HUES6 (cell line): Measurements from ENCODE around the gene GOT2.
"Not testable (repeated sequence)": the region's sequence is repeated elsewhere in the genome, so short reads cannot be mapped to it uniquely, and the experiment has no call there.

ENCODE experiments used
- H3K27ac ChIP-seq: 2 replicates; pipeline ENCODE4 v1.7.0; 2013; ENCODE audit warnings: low read depth, mild to moderate bottlenecking, low read length, inconsistent platforms
- H3K27me3 ChIP-seq: 2 replicates; pipeline ENCODE4 v1.6.1; 2013; ENCODE audit warnings: low read length; ENCODE audit not compliant: control insufficient read depth, insufficient read depth
- H3K36me3 ChIP-seq: 2 replicates; pipeline ENCODE4 v1.6.1; 2013; ENCODE audit warnings: low read length; ENCODE audit not compliant: control insufficient read depth, insufficient read depth
- H3K4me1 ChIP-seq: 2 replicates; pipeline ENCODE4 v1.6.1; 2013; ENCODE audit warnings: low read length; ENCODE audit not compliant: control insufficient read depth, insufficient read depth
- H3K4me3 ChIP-seq: 2 replicates; pipeline ENCODE4 v1.5.1; 2013; ENCODE audit warnings: low read depth, low read length
- H3K9ac ChIP-seq: one replicate; pipeline ENCODE4 v1.6.1; 2013; ENCODE audit warnings: mild to moderate bottlenecking, low read length
- H3K9me3 ChIP-seq: 2 replicates; pipeline ENCODE4 v1.6.1; 2013; ENCODE audit warnings: low read depth, low read length; ENCODE audit not compliant: control insufficient read depth, insufficient read depth

GOT2 gene

DNA sequence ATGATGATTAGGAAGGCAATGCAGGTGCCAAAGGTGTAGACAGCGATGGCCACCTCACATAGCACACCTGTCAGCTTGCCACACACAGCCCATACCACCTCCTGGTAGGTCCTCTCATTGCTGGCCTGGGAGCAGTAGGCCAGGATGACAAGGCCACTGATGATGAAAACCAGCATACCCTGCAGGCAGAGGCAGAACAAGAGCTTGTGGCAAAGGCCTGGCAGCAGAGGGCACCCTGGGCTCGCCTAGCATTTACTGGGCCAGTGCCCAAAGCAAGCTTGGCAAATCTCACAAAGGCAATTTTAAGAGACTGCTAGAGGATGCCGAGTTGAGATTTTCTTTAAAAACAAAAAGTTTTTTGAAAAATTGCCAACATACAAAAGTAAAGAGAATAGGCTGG lies 55.4 kb downstream of the GOT2 start:
- H3K27me3 ChIP-seq, result no peaks in the 10 kb centered on the region
- no peak overlapping the region for H3K4me3 ChIP-seq
- no peaks in the 10 kb centered on the region for H3K4me1 ChIP-seq
- no peak overlapping the region for H3K9ac ChIP-seq
- peaks cover 52% of the 10 kb centered on the region for H3K36me3 ChIP-seq
- no peak overlapping the region for H3K27ac ChIP-seq
- H3K9me3 ChIP-seq, result no peaks in the 10 kb centered on the region

DNA sequence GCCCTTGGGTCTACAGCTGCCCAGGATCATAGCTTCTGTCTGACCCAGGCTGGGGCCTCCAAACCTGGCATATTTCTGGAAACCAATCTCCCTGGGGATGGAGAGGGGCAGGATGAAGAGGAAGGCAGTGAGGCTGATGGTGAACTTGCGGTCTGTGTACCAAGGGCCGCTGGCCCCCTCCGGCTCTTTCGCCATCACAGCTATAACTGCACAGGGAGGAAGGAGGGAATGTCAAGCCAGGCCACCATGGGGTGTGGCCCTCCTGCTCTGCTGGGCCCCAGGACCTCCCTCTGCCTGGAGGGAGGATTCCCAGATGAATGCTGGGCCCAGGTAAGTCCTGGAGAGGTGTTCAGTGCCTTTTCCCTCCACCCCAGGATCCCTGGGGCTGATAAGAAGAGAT lies 55.8 kb downstream of the GOT2 start:
- Histone ChIP-seq H3K27me3 (no peaks in the 10 kb centered on the region), H3K4me1 (no peaks in the 10 kb centered on the region), H3K9ac (no peak overlapping the region), H3K36me3 (peaks cover 52% of the 10 kb centered on the region), H3K9me3 (no peaks in the 10 kb centered on the region), H3K27ac (no peak overlapping the region), H3K4me3 (no peak overlapping the region)

- Histone ChIP-seq H3K4me1 (no peaks in the 10 kb centered on the region), H3K36me3 (peaks cover 43% of the 10 kb centered on the region), H3K9me3 (no peaks in the 10 kb centered on the region), H3K4me3 (no peak overlapping the region), H3K27ac (no peak overlapping the region), H3K27me3 (no peaks in the 10 kb centered on the region), H3K9ac (no peak overlapping the region)
Observed at GRCh38 chr16:58670946-58671583, 63.1 kb downstream of the GOT2 start.

GRCh38 chr16:58670177-58670576 lies 63.9 kb downstream of the GOT2 start:
- H3K36me3 ChIP-seq, result peaks cover 34% of the 10 kb centered on the region
- H3K27me3 ChIP-seq, result no peaks in the 10 kb centered on the region
- H3K4me3 ChIP-seq, result no peak overlapping the region

DNA sequence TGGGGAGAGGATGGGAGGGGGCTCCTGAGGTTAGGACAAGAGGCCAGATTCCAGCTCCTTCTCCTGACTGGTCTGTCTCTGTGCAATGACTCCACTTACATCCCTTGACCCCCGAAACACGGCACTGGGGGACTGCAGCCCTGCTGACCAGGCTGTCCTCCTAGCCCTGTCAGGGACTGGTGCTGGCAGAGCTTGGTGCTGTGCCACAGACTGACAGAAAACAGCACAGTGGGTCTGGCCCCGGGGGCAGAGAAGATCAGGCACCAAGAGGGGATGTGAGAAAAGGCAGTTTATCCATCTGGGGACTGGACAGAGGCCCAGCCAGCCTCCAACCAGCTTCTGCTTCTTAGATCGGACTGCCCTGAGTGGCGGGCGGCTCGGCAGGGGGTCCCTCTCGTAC lies 68.9 kb downstream of the GOT2 start:
- Histone ChIP-seq H3K9me3 (no peaks in the 10 kb centered on the region), H3K4me3 (no peak overlapping the region), H3K9ac (no peak overlapping the region), H3K4me1 (no peaks in the 10 kb centered on the region), H3K27ac (no peak overlapping the region), H3K27me3 (no peaks in the 10 kb centered on the region), H3K36me3 (peaks cover 17% of the 10 kb centered on the region)

More at GRCh38 chr16:58670177-58670576, 63.9 kb downstream of the GOT2 start:
- no peaks in the 10 kb centered on the region for H3K9me3 ChIP-seq
- H3K27ac ChIP-seq, result no peak overlapping the region
- no peaks in the 10 kb centered on the region for H3K4me1 ChIP-seq
- H3K9ac ChIP-seq, result no peak overlapping the region

- Histone ChIP-seq H3K4me3 (no peak overlapping the region), H3K27ac (no peak overlapping the region), H3K36me3 (no peaks in the 10 kb centered on the region), H3K27me3 (no peaks in the 10 kb centered on the region), H3K9ac (no peak overlapping the region), H3K9me3 (no peaks in the 10 kb centered on the region), H3K4me1 (no peaks in the 10 kb centered on the region)
Observed at GRCh38 chr16:58661199-58661830, 72.8 kb downstream of the GOT2 start.

DNA sequence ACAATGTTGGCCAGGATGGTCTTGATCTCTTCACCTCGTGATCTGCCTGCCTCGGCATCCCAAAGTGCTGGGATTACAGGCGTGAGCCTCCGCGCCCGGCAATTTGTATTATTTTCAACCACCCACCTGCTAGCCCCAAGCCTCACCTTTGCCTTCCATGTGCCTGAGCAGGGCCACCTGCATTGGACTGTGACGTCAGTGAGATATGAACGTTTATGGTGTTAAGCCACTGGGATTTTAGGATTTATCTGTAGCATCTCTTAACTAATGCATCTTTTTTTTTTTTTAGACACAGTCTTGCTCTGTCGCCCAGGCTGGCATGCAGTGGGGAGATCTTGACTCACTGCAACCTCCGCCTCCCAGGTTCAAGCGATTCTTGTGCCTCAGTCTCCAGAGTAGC lies 74.2 kb downstream of the GOT2 start:
- not testable (repeated sequence) for H3K27ac ChIP-seq, H3K9ac ChIP-seq, H3K4me3 ChIP-seq, H3K4me1 ChIP-seq, H3K9me3 ChIP-seq, H3K36me3 ChIP-seq, H3K27me3 ChIP-seq

- Histone ChIP-seq H3K9me3 (no peaks in the 10 kb centered on the region), H3K4me3 (no peak overlapping the region), H3K4me1 (no peaks in the 10 kb centered on the region), H3K36me3 (no peaks in the 10 kb centered on the region), H3K27me3 (no peaks in the 10 kb centered on the region; the same call in 1 of the 2 replicates), H3K9ac (no peak overlapping the region), H3K27ac (no peak overlapping the region)
Observed at GRCh38 chr16:58658796-58659211, 75.3 kb downstream of the GOT2 start.
